NCI-H1417 treated with DMSO at 0.1 percent for 48 hours (cell line): ENCODE results near the gene APBA2.
"Not testable (repeated sequence)": the region's sequence is repeated elsewhere in the genome, so short reads cannot be mapped to it uniquely, and the experiment has no call there.

ENCODE experiments used
- DNase-seq: peaks from one replicate; lab custom pipeline; 2025; lab: John Stamatoyannopoulos, UW

The APBA2 gene

DNA sequence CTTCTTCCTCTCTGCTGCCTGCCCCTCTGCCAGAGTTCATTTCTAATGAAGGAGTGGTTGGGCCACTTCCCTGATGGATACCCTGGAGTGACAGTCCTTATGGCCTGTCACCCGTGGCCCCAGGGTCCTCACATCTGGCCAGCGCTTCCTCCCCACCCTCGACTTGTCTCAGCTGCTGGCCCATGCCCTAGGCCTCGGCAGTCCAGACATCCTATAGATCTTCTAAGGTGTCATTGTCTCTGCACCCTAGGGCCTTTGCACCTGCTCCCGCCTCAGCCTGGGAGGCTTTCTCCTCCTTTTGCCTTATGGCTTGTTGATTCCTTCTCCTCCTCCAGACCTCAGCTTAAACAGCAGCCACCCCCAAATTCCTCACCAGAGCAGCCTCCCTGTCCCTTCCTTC, 202.9 kb downstream of the APBA2 start:
- no peak for DNase-seq

DNA sequence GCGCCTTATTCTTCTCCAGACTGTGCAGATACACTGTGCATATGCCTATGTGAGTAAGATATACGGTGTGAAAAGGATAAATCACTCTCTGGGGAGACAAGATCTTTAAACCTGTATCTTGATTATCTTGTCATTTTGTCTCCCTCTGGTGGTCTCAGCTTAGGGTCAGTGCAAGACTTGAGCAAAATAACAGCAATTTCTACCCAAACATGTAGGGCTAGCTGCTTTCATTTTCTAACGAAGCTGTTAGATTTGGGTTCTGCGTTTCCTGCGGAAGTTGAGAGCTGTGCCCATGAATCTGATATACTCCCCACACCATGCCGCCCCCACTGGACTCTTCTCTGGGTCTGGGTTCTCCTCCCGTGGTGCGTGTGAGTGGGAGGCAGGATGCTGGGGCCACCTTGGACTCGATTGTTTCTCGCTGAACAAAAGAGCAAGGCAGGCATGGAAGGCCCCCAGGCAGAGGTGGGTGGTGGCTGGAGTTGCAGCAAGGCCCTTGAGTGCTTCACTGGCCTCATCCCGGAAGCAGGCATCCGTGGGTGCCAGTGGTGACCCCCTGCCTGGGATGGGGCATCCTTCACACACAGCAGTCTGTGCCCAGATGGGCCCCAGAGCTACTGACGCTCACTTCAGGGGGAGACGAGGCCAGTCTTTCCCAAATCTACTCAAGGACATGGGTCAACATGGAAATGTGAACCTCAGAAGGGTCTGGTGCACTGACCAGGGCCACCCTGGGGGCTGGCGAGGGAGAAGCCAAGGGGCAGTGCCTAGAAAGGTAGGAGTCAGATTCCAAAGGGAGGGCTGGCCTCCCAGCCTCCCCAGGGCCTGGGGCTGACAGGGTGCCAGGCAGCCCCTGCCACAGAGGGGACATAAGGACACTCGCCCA, 204.2 kb downstream of the APBA2 start:
- no peak for DNase-seq

DNA sequence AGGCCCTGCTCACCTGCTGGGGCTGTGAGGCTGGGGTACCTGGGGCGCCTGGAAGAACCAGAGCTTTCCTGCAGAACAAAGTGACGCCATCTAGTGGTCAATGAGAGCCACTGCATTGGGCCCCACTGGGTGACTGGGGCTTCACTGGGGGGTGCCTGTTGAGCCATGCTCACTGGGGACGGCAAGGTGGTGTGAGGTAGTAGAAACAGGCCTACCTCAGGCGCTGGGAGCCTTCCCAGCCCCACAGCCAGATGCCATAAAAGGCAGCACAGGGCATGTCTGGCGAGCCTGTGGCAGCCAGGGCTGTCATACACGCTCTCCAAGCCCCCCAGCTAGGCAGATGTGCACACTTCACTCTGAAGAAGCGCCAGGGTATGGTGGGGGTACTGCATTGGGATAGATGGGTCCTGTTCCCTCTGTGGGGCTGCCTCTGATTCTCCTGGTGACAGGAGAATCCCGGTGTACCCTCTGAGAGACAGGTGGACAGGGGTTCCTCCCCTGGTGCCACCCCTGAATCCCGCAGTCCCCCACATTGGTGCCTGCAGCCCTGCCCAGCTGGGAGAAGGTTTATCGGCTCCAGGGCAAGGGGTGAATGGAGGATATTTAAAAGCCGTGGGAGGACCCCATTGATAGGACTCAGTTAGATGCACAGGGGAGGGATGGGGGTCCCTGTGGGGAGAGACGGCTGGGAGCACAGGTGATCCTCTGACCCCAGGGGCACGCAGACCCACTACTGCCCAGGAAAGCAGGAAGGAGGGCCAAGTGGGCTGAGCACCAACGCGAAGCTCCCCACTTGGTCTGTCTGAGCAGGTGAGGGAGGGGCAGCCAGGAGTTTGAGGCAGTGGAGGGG, 205.1 kb downstream of the APBA2 start:
- DNase-seq: no peak

DNA sequence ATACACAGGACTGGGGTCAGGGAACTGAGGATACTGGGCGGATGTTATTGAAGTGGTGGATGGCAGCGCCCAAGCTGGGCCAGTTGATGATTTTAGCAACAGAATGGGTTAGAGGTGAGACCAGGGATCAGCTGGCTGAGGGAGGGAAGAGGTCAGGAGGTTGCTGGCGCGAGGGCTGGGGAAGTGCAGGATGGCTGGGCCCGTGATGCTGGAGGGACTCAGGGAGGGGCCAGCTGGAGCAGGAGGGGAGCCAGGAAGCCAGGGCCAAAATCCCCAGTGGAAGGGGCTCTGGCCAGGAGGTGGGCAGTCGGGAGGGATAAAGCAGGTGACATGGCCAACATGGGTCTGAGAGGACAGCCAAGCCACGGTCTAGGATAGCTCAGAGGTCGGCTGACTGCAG, 205.9 kb downstream of the APBA2 start:
- no peak for DNase-seq

DNA sequence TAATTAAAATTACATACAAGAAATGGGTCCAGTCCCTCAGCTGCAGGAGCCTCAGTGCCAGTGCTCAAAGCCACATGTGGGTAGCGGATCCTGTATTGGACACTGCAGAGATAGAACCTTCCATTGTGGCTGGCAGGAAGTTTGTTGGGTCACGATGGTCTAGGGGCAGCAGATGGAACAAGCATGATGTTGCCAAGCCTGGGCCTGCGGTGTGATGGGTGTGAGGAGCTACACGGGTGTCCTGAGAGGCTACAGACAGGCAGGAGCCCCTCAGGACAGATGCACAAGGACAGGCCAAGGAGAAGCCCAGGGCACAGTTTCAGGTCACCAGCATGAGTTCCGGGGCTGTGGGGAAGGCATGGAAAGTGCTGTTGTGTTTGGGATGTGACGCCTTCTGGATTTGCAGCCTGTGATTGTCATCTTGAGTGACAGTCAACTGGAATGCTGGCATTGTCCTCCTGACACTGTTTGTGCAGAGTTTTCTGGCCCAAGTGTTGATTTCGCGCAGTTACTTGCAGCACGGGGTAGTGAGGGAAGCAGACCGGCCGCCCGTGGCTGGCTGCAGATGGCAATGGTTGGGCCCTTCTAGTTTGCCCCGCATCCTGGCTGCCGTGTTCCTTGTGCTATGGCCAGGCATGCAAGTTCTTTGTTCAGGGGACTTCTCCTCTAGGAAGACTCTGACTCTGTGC, 206.7 kb downstream of the APBA2 start:
- DNase-seq: no peak

DNA sequence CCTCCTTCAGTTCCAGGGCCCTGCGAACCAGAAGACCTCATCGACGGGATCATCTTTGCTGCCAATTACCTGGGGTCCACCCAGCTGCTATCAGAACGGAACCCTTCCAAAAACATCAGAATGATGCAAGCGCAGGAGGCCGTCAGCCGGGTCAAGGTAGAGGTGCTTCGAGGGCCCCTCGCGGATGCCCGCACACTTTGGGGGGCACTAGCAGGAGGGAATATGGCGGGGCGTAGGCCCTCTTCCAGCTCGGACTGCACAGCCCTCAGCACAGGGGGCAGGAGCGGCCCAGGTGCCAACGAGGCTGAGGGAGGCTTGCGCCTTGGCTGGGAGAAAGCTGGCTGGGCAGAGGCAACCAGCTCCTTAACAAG, 207.3 kb downstream of the APBA2 start:
- no peak for DNase-seq

DNA sequence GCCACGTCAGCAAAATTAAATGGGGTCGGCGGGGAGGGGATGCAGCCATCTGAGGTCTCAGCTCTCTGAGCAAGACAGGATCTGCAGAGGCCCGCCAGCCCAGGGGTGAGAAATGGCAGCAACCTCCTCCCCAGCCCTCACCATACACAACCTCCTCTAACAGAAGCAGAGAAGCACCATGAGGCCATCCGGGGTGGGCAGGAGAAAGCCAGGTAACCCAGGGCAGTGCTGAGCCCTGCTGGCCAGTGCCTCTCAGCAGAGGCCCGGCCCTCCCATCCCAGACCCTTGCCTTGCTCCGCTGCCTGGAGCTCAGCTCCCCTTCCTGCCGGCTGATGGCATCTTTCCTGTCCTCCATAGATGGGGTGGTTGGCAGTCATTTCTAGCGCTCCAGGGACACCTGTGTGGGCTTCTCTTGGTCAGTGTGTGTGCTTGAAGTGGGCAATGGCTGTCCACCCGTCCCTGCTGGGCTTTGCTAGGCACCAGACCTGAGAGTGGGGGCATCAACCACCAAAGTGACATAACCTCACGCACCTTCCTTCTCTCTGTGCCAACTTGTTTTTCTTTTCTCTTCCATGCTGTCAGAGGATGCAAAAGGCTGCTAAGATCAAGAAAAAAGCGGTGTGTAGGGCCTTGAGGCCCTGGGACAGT, 208.0 kb downstream of the APBA2 start:
- no peak for DNase-seq

DNA sequence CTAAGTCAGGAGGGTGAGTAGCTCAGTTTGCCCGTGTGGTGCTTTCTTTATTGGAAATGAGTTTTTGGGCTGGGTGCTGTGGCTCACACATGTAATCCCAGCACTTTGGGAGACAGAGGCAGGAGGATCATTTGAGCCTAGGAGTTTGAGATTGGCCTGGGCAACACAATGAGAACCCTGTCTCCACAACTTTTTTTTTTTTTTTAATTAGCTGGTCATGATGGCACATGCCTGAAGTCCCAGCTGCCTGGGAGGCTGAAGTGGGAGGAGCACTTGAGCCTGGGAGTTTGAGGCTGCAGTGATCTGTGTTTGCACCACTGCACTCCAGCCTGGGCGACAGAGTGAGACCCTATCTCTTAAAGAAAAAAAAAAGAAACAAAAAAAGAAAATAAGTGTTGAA, 208.9 kb downstream of the APBA2 start:
- no peak for DNase-seq

DNA sequence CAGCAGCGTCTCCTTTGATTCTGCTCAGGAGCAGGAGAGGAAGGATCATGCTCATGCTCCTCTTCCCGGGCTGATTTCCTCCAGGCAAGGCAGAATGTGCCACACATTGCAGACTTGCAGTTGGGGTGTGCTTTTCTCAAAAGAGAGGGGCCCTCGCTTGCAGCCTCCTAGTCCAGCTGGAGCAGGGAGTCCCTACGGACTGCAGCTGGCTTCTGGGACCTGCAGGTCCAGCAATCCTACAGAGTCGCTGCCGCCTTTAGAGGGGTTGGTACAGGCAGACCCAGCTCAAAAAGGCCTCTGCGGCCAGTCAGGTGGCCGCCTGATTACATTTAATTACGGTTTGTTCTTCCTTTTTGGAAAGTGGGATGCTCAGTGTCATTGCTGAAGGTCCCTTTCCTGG, 210.0 kb downstream of the APBA2 start:
- DNase-seq: no peak

DNA sequence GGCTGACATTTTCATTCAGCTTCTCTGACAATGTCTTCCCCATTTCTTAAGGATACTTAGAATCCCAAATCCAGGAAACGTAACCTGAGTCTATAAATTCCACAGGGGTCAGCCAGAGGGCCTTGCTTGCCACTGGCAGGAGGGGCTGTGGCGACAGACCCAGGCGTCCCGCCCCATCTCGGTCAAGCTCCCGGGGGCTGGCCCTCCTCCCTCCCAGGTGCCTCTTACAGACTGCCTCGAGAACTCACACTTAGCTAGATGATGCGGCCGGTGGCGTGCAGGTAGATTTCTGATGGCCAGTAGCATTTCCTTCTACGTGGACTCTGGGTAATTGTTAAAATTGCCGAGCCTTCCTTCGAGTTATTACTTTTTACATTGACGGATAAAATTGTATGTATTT, 211.4 kb downstream of the APBA2 start:
- DNase-seq: no peak

DNA sequence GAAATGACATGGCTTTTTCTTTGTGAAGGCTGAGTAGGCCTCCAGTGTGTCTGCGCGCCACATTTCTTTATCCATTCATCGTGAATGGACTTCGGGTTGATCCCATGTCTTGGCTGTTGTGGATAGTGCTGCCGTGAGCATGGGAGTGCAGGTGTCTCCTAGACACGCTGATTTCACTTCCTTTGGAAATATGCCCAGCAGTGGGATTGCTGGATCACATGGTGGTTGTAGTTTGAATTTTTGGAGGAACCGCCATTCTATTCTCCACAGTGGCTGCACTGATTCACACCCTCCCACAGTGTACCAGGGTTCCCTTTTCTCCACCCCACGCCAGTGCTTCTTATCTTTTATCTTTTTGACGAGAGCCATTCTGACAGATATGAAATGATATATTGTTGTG, 212.2 kb downstream of the APBA2 start:
- DNase-seq: no peak

DNA sequence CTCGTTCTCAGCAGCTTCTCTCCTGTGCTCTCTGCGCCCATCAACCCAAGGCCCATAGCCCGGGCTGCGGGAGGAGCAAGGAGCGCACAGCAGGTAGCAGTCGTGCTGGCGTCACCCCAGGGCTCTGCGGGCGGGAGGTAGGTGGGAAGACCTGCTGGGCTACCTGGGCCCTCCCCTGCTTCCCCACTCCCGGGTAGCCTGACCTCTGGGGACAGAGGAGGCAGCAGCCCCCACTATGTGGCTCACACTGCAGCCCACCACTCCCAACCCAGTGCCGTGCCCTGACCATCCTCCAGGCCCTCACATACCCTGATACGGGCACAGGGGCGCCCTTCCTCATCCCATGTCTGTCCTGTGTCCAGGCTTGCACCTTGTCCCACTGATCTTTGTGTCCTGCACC, 212.9 kb downstream of the APBA2 start:
- DNase-seq: no peak

DNA sequence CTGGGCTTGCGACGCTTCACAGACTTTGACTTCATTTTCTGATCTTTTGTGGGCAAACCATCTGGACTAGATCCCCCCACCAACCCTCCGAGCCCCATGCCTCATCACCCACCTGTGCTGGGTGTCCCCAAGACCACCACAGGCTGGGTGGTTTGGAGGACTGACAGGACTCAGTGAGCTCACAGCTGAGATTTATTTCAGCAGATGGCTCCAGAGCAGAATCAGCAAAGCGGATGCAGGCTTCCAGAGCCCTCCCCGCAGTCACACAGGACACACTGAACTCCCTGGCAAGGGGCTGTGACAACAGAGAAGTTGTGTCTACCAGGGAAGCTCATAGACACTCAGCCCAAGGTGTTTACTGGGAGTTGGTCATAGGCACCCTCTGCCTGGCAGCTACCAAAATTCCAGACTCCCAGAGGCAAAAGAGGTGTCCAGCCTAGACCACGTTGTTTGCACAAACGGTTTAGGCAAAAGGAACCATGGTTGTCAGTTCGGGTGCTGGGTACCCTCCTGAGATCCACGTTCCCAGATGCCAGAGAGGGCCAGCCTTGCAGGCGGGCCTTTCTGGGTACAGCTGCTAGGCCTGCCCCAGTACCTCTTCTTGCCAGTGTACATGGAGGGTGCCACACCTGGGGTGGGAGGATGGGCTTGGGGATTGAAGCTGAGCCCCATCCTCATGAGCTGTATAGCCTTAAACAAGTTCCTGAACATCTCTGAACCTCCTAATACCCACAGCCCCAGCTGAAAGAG, 213.5 kb downstream of the APBA2 start:
- no peak for DNase-seq

DNA sequence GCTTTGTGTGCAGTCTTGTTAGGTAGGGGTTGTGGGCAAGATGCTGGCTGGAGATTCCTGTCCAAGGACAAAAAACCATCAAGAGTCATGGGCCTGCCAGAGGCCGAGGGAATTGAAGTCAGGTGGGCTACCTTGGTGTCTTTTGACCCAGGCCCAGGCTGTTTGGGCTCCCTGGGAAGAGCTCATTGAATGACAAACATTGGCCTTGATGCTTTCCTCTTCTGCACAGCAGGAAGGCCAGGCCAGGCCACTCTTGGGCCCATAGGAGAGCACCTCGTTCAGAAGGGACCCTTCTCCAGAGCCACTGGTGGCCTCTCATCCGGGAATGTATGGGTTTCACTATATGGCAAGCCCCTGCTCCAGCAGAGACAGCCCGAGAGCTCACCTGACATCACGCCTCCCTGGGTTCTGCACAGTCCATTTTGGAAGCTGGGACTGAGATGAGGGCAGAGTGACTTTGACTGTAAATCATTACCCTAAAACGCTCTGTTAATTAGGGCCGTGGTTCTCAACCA, 214.8 kb downstream of the APBA2 start:
- no peak for DNase-seq

DNA sequence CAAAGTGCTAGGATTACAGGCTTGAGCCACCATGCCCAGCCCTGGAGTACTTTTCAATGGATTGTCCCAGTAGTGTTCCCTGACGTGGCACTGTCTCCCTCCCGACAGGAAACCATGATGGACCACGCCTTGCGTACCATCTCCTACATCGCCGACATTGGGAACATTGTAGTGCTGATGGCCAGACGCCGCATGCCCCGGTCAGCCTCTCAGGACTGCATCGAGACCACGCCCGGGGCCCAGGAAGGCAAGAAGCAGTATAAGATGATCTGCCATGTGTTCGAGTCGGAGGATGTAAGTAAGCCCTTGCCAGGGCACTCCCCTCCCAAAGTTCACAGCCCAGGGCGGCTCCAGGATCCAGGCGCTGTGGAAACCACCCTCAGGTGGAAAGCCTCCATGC, 215.7 kb downstream of the APBA2 start:
- no peak for DNase-seq

DNA sequence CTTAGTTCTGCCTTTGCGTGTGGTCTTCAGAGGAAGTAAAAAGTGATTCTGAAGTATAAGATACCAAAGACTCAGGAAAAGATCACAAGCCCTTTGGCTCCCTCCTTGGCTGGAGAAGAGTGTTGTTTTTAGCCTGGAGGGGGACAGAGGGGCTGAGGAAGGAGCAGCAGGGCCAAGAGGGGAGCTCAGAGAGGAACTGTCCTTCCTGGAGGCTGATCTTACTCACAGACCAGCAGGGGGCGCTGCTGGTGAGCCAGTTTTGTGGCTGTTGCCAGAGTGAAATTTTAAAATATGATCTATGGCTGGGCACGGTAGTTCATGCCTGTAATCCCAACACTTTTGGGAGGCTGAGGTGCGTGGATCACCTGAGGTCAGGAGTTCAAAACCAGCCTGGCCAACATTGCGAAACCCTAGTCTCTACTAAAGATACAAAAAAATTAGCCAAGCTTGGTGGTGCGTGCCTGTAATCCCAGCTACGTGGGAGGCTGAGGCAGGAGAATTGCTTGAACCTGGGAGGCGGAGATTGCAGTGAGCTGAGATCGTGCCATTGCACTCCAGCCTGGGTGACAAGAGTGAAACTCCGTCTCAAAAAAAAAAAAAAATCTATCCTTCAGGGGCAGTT, 216.5 kb downstream of the APBA2 start:
- DNase-seq: not testable (repeated sequence)

DNA sequence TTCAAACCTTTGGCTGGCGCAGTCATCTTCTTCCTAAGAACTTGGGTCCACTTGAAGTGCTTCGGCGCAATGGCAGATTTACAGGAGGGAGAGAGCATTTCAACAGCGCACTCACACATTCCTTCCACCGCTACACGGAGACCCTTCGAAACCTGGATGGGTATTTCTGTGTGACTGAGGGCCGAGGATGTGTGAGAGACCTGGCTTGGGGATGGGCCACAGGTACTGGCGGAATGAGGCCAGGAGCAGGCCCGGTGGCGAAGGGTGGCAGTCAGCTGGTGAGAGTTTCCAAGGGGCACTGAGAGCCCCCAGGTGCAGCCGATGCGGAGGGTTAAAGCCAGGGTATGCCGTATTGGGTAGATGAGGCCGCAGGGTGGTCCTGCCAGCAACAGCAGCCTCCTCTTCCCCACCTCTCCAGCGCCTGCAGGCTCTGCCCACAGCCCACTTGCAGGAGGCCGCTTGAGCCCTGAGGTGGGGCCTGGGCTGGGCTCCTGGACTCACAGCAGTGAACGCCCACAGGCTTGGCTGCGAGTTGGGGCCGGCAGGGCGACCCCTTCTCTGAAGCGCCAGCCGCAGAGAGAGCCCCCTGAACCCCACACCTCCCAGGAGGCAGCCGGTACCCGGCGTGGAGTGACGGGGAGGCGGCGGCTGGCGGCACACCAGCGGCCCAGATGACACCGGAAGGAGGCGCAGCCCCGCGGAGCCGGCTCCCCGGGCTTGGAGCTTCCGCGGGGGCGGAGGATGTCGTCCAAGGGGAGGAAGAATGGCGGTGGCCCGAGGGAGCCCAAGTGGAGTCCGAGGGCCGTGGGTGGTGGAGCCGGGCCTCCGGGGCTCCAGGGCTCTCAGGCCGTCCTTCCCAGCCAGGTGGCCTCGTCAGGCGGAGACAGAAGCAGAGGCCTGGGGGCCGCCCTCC, 217.4 kb downstream of the APBA2 start:
- DNase-seq: no peak

DNA sequence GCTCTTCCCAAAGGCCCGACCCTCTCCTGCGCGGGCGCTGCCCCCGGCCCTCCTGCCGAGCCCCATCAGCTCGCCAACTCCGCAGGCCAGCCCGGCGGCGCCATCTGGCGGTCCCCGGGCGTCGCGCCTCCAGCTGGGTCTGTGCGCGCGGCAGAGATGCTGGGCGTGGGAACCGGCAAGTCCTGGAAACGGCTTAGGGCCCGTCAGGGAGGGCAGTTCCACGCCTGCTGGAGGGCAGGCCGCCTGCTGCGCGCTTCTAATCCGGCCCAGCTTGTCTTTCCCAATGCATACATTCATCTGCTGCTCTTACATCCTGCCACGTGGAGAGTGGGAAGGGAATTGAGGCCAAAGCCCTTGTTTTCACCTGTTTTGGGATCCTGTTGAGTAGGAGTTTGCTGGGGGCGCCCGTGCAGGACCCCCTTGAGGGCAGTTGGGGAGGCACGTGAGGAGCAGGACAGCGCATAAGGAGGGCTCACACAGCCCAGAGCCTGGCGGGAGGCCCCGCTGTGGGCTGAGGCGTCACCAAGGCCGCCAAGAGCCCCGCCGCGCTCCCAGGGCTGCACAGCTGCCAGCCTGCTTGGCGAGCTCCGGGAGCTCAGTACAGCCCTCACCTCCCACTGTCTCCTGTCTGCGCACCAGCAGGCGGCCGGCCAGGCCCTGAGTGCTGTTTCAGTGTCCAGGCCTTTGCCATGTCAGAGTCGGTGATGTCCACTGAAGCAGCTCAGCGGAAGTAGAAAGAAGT, 218.2 kb downstream of the APBA2 start:
- DNase-seq: no peak

DNA sequence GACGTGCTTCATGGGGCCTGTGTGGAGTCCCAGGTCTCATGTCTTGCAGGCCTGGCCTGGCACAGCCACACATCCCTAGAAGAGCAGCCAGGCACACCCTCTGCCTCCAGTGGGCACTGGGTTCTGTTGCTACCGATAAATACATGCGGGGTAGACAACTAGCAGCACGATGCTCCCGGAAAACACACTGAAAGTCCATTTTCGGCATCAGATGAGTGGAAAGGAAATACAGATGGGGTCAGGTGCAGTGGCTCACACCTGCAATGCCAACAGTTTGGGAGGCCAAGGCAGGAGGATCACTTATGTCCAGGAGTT, 218.7 kb downstream of the APBA2 start:
- no peak for DNase-seq
